ENCODE results near the gene TAS1R1. TPM values are rescaled to one million over a fixed set of nuclear protein-coding genes. Genes with fewer than 3 reads are reported as not detected.

TAS1R1 gene
- total and polyA plus RNA-seq, 9 of the 15 experiments (the other 6 are each of a cell fraction or from before 2014, with no cell fraction given), result 0.06 TPM; not detected in 8

DNA sequence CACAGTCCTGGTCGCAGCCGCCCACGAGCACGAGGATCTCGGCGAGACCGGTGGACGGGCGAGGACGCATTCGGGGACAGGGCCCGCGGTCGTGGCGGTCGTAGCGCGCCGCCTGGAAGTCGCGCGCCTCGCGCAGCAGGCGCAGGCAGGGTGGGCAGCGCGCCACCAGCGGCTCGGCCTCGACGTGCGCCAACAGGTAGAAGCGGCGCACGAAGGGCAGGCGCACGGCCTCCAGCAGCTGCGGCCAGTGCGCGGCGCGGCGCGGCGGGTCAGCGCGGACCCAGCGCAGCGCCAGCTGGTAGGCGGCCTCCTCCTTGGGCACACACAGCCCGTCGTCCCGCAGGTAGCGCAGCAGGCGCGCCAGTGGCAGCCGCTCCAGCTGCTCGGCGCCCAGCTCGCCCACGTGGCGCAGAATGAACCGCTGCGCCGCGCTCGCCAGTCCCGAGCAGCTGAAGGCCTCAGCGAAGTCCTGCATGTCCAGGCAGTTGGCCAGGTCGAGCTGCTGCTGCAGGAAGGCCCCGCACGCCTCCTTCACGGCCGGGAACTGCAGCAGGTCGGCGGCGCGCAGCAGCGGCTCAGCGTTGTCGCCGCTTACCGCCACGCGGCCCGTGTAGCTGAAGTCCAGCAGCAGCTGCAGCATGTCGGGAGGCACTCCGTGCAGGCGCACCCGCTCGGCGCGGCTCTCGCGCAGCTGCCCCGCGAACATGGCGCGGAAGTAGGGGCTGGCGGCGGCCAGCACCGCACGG is 47.0 kb downstream of the TAS1R1 start (continued):
- TF ChIP-seq PTRF (tag; IDR thresholded peaks at IDR 0.05), result no peak
- no peak for TF ChIP-seq RFX7 (CRISPR knock-in tag; IDR thresholded peaks at IDR 0.05)
- TF ChIP-seq, protein P1, sequence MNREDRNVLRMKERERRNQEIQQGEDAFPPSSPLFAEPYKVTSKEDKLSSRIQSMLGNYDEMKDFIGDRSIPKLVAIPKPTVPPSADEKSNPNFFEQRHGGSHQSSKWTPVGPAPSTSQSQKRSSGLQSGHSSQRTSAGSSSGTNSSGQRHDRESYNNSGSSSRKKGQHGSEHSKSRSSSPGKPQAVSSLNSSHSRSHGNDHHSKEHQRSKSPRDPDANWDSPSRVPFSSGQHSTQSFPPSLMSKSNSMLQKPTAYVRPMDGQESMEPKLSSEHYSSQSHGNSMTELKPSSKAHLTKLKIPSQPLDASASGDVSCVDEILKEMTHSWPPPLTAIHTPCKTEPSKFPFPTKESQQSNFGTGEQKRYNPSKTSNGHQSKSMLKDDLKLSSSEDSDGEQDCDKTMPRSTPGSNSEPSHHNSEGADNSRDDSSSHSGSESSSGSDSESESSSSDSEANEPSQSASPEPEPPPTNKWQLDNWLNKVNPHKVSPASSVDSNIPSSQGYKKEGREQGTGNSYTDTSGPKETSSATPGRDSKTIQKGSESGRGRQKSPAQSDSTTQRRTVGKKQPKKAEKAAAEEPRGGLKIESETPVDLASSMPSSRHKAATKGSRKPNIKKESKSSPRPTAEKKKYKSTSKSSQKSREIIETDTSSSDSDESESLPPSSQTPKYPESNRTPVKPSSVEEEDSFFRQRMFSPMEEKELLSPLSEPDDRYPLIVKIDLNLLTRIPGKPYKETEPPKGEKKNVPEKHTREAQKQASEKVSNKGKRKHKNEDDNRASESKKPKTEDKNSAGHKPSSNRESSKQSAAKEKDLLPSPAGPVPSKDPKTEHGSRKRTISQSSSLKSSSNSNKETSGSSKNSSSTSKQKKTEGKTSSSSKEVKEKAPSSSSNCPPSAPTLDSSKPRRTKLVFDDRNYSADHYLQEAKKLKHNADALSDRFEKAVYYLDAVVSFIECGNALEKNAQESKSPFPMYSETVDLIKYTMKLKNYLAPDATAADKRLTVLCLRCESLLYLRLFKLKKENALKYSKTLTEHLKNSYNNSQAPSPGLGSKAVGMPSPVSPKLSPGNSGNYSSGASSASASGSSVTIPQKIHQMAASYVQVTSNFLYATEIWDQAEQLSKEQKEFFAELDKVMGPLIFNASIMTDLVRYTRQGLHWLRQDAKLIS (CRISPR knock-in tag; IDR thresholded peaks at IDR 0.05), result no peak
- TF ChIP-seq CTBP1 (IDR thresholded peaks at IDR 0.05; ENCODE audit: borderline replicate concordance), result peak; percentile 87
- peak; percentile 40 for TF ChIP-seq BHLHE40 (IDR thresholded peaks at IDR 0.05; ENCODE audit: low read length)
- peak; percentile 37; the same call in 1 of the 2 replicates for TF ChIP-seq USF1 (CRISPR knock-in tag; IDR thresholded peaks at IDR 0.05)
- no peak for TF ChIP-seq TAF15 (IDR thresholded peaks at IDR 0.05; ENCODE audit: low read depth, low read length)
- TF ChIP-seq SAFB (IDR thresholded peaks at IDR 0.05; ENCODE audit: borderline replicate concordance, low read depth, low read length), result peak; percentile 55; the same call in 1 of the 2 replicates
- 0 out of 2 replicates have a peak, but pooled peaks have one; percentile 33 for TF ChIP-seq NR1H2 (CRISPR knock-in tag; IDR thresholded peaks at IDR 0.05)
- TF ChIP-seq TAF7 (tag; IDR thresholded peaks at IDR 0.05), result no peak
- TF ChIP-seq, protein P2, sequence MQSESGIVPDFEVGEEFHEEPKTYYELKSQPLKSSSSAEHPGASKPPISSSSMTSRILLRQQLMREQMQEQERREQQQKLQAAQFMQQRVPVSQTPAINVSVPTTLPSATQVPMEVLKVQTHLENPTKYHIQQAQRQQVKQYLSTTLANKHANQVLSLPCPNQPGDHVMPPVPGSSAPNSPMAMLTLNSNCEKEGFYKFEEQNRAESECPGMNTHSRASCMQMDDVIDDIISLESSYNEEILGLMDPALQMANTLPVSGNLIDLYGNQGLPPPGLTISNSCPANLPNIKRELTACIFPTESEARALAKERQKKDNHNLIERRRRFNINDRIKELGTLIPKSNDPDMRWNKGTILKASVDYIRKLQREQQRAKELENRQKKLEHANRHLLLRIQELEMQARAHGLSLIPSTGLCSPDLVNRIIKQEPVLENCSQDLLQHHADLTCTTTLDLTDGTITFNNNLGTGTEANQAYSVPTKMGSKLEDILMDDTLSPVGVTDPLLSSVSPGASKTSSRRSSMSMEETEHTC (IDR thresholded peaks at IDR 0.05), result peak; percentile 30; the same call in 1 of the 2 replicates
- no peak for TF ChIP-seq SLC30A9 (CRISPR knock-in tag; IDR thresholded peaks at IDR 0.05)
- TF ChIP-seq HMG20B (CRISPR knock-in tag; IDR thresholded peaks at IDR 0.05), result no peak
- TF ChIP-seq C11orf30 (IDR thresholded peaks at IDR 0.05; ENCODE audit: low read depth), result no peak
- TF ChIP-seq, protein P3, sequence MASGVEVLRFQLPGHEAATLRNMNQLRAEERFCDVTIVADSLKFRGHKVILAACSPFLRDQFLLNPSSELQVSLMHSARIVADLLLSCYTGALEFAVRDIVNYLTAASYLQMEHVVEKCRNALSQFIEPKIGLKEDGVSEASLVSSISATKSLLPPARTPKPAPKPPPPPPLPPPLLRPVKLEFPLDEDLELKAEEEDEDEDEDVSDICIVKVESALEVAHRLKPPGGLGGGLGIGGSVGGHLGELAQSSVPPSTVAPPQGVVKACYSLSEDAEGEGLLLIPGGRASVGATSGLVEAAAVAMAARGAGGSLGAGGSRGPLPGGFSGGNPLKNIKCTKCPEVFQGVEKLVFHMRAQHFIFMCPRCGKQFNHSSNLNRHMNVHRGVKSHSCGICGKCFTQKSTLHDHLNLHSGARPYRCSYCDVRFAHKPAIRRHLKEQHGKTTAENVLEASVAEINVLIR (CRISPR knock-in tag; IDR thresholded peaks at IDR 0.05), result no peak
- TF ChIP-seq KAT2B (IDR thresholded peaks at IDR 0.05; ENCODE audit: low read depth, low read length), result no peak
- TF ChIP-seq MNT (conservative IDR thresholded peaks at IDR 0.05), result peak; percentile 64 to 85
- peak; percentile 58 for TF ChIP-seq U2AF1 (optimal IDR thresholded peaks at IDR 0.05; ENCODE audit: low read depth, low read length)
- TF ChIP-seq TGIF2 (CRISPR knock-in tag; IDR thresholded peaks at IDR 0.05), result peak; percentile 97; the same call in 1 of the 2 replicates
- TF ChIP-seq XRCC5 (IDR thresholded peaks at IDR 0.05; ENCODE audit: low read depth, low read length), result no peak
